CD4-positive, alpha-beta T cell treated with Interleukin-4 for 1 hour (primary cell): ENCODE data around the gene CEMIP.

Source experiments
- DNase-seq, 2 donors: peaks; one replicate each; pipeline ENCODE4 v3.0.0-alpha.2; 2020 to 2022

The CEMIP gene

GRCh38 chr15:80823995-80824394 is 44.8 kb downstream of the CEMIP start:
- peak in 1 of 2 donors; percentile 16 for DNase-seq

- no peak for DNase-seq
Measured at GRCh38 chr15:80825361-80826030, 46.3 kb downstream of the CEMIP start.

- DNase-seq = no peak
Measured at GRCh38 chr15:80828796-80829195, 49.6 kb downstream of the CEMIP start.

- no peak for DNase-seq
Measured at GRCh38 chr15:80830677-80831076, 51.5 kb downstream of the CEMIP start.

GRCh38 chr15:80831192-80831591 is 52.0 kb downstream of the CEMIP start:
- DNase-seq = no peak

- no peak for DNase-seq
Measured at GRCh38 chr15:80831606-80832224, 52.5 kb downstream of the CEMIP start.

GRCh38 chr15:80832686-80833085 is 53.5 kb downstream of the CEMIP start:
- DNase-seq = no peak

- DNase-seq = no peak
Measured at GRCh38 chr15:80834402-80834801, 55.2 kb downstream of the CEMIP start.

GRCh38 chr15:80834906-80835305 is 55.7 kb downstream of the CEMIP start:
- no peak for DNase-seq

GRCh38 chr15:80835336-80835735 is 56.2 kb downstream of the CEMIP start:
- no peak for DNase-seq

- no peak for DNase-seq
Measured at GRCh38 chr15:80836223-80836622, 57.1 kb downstream of the CEMIP start.

GRCh38 chr15:80837006-80837405 is 57.8 kb downstream of the CEMIP start:
- DNase-seq = no peak

- no peak for DNase-seq
Measured at GRCh38 chr15:80838012-80838411, 58.8 kb downstream of the CEMIP start.

GRCh38 chr15:80838666-80839065 is 59.5 kb downstream of the CEMIP start:
- no peak for DNase-seq

- DNase-seq = no peak
Measured at GRCh38 chr15:80839764-80840130, 60.6 kb downstream of the CEMIP start.

- DNase-seq = no peak
Measured at GRCh38 chr15:80840182-80841130, 61.3 kb downstream of the CEMIP start.

GRCh38 chr15:80841541-80841940 is 62.4 kb downstream of the CEMIP start:
- DNase-seq = no peak

GRCh38 chr15:80844011-80844732 is 65.0 kb downstream of the CEMIP start:
- DNase-seq = no peak

- no peak for DNase-seq
Measured at GRCh38 chr15:80846031-80846815, 67.1 kb downstream of the CEMIP start.

- no peak for DNase-seq
Measured at GRCh38 chr15:80849308-80849707, 70.1 kb downstream of the CEMIP start.

GRCh38 chr15:80850941-80851451 is 71.8 kb downstream of the CEMIP start:
- no peak for DNase-seq

- DNase-seq = no peak
Measured at GRCh38 chr15:80852676-80853075, 73.5 kb downstream of the CEMIP start.
